Fibroblast of mammary gland (primary cell): ENCODE results near the gene GRIA1.
A peak's percentile ranks its signal among the peaks of the same experiment; 100 is the strongest.

Source experiments
- DNase-seq: peaks from one replicate; pipeline ENCODE4 v3.0.0-alpha.2; 2010; ENCODE audit warnings: low read depth
- H3K4me3 ChIP-seq: 2 replicates; pipeline ENCODE4 v1.5.1; 2011; ENCODE audit warnings: low read depth, mild to moderate bottlenecking, low read length, moderate library complexity; ENCODE audit not compliant: control insufficient read depth
- CTCF ChIP-seq: conservative IDR thresholded peaks from 2 replicates; pipeline ENCODE4 v1.5.1; 2011; ENCODE audit warnings: low read depth, low read length, inconsistent platforms; ENCODE audit not compliant: control insufficient read depth, insufficient read depth

The GRIA1 gene

DNA sequence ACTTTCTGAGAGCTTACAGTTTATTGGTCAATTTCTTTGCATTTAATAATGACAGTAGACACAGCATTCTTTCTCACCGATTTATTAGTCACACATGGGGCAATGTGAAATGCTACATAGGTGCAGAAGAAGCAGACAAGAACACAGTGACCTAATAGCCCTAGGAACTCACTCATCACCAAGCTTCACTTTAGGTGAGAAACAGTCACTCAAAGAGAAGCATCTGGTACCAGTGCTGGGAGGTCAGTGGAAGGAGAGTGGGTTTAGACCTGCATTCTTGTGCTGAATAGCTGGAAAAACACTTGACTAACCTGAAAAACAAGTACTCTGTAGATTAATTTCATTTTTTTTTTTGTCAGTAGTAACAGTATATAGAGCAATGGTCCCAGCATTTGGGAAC is 179.6 kb downstream of the GRIA1 start:
- no peak for DNase-seq
- H3K4me3 ChIP-seq, result no peak overlapping the region
- no peak for TF ChIP-seq CTCF

GRCh38 chr5:153671653-153672346 is 181.3 kb downstream of the GRIA1 start:
- DNase-seq, result no peak
- TF ChIP-seq CTCF, result no peak
- H3K4me3 ChIP-seq, result no peak overlapping the region

DNA sequence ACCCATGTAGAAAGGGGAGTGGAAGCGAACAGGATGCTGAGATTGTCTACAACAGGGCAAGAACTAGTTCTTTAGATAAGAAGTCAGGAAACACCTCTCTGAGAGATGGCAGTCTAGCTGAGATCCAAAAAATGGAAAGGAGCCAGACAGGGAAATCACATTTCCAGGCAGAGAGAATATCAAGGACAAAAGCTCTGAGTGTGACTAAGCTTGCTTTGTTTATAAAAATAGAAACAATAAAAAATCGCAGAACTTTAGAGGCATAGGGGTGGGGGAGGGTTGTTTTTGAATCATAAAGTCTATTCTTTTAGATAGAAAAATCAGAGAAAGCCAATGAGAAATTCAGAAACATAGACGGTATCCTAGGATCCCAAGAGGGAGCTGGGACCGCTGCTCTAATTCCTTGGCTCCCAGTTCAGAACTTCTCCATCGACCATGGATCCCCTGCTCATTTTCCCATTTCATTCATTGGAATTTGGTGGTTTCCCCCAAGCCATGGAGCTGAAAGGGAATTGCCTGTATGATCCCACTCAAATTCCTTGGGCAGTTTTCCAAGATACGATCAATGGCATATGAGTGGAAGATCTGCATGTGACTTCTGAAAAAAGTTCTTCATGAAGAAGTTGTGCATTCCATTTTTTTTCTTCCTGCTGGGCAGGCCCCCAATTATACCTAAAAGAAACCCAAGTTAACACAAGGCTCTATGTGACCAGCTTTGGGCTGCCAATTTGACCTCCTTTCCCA is 182.0 kb downstream of the GRIA1 start:
- peak; percentile 30 for DNase-seq
- no peak overlapping the region for H3K4me3 ChIP-seq
- no peak for TF ChIP-seq CTCF

DNA sequence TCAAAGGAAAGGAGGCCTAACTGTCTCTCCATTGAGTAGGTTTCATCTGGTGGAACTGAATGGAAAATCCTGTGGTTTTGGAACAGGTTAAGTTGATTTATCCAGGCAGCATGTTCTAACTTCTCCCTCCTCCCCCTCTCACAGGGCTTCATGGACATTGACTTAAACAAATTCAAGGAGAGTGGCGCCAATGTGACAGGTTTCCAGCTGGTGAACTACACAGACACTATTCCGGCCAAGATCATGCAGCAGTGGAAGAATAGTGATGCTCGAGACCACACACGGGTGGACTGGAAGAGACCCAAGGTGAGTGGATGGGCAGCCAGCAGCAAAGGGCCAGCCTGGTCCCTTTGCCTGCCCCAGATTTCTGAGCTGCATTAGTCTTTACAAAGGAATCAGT is 183.9 kb downstream of the GRIA1 start:
- DNase-seq, result no peak
- no peak overlapping the region for H3K4me3 ChIP-seq
- TF ChIP-seq CTCF, result no peak

- no peak overlapping the region for H3K4me3 ChIP-seq
- DNase-seq, result peak; percentile 2
- no peak for TF ChIP-seq CTCF
Observed at GRCh38 chr5:153676406-153676805, 185.9 kb downstream of the GRIA1 start.

DNA sequence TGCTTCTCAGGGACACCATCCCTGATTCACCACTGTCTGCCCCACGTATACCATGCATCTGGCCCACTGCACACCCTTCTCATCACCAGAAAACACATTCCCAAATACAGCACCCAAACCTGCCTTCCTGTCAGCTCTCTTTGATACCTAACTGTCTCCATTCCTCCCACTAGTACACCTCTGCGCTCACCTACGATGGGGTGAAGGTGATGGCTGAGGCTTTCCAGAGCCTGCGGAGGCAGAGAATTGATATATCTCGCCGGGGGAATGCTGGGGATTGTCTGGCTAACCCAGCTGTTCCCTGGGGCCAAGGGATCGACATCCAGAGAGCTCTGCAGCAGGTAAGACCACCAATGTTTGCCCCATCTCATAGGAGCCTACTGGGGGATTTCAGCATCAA is 186.4 kb downstream of the GRIA1 start:
- no peak for DNase-seq
- TF ChIP-seq CTCF, result no peak
- H3K4me3 ChIP-seq, result no peak overlapping the region
